Measurements from ENCODE around the gene IMP4. TPM values are rescaled to one million over a fixed set of nuclear protein-coding genes. Genes with fewer than 3 reads are reported as not detected.

IMP4 gene
- total and polyA plus RNA-seq, 10 of the 15 experiments (the other 5 are each of a cell fraction or from before 2014, with no cell fraction given): 41.4 to 242 (median 166) TPM

DNA sequence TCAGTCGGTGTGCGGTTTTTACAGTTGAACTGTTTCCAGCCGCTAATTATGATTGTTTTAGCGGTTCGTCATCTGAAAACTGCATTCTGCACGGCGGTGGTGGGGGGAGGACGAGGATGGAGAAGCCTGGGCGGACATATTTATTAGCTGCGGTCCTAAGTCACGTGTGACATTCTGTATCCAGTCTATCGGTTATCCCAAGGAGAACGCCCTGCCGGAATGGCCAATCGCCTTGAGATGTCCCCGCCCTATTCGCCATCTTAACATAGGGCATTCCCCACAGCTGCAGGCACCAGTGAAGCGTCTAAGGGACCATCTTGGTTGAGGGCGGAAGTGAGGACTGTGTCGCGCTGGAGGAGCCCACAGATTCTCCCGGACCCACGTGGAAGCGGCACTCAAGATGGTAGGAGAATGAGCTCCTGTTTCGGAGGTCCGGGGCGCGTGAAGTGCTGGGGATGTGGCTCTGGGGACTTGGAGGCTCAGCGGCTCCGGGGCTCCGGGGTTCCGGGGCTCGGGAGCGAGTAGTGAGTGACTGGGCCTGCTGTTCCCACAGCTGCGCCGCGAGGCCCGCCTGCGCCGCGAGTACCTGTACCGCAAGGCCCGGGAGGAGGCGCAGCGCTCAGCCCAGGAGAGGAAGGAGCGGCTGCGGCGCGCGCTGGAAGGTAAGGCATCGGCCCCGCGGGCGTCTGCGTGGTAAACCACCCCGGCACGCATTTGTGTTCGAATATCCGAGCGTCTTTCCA is at the start of gene IMP4 (continued):
- no peak for TF ChIP-seq ZBTB11 (CRISPR knock-in tag; IDR thresholded peaks at IDR 0.05)
- no peak for TF ChIP-seq RAD21 (IDR thresholded peaks at IDR 0.05; ENCODE audit: insufficient read depth, low read depth, low read length)
- no peak; the same call in 1 of the 2 replicates for TF ChIP-seq SPI1 (IDR thresholded peaks at IDR 0.05; ENCODE audit: borderline replicate concordance, insufficient read depth, low read depth, low read length)
- 0 out of 2 replicates have a peak, but pooled peaks have one; percentile 40 for TF ChIP-seq NFIC (IDR thresholded peaks at IDR 0.05; ENCODE audit: low read depth, low read length)
- TF ChIP-seq ZNF384 (IDR thresholded peaks at IDR 0.05; ENCODE audit: borderline replicate concordance, low read depth, low read length): no peak
- peak; percentile 79 for TF ChIP-seq CREB1 (IDR thresholded peaks at IDR 0.05; ENCODE audit: low read depth)
- TF ChIP-seq, protein P1, sequence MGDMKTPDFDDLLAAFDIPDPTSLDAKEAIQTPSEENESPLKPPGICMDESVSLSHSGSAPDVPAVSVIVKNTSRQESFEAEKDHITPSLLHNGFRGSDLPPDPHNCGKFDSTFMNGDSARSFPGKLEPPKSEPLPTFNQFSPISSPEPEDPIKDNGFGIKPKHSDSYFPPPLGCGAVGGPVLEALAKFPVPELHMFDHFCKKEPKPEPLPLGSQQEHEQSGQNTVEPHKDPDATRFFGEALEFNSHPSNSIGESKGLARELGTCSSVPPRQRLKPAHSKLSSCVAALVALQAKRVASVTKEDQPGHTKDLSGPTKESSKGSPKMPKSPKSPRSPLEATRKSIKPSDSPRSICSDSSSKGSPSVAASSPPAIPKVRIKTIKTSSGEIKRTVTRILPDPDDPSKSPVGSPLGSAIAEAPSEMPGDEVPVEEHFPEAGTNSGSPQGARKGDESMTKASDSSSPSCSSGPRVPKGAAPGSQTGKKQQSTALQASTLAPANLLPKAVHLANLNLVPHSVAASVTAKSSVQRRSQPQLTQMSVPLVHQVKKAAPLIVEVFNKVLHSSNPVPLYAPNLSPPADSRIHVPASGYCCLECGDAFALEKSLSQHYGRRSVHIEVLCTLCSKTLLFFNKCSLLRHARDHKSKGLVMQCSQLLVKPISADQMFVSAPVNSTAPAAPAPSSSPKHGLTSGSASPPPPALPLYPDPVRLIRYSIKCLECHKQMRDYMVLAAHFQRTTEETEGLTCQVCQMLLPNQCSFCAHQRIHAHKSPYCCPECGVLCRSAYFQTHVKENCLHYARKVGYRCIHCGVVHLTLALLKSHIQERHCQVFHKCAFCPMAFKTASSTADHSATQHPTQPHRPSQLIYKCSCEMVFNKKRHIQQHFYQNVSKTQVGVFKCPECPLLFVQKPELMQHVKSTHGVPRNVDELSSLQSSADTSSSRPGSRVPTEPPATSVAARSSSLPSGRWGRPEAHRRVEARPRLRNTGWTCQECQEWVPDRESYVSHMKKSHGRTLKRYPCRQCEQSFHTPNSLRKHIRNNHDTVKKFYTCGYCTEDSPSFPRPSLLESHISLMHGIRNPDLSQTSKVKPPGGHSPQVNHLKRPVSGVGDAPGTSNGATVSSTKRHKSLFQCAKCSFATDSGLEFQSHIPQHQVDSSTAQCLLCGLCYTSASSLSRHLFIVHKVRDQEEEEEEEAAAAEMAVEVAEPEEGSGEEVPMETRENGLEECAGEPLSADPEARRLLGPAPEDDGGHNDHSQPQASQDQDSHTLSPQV (IDR thresholded peaks at IDR 0.05): no peak; the same call in 1 of the 2 replicates
- no peak for TF ChIP-seq JUNB (IDR thresholded peaks at IDR 0.05)
- no peak; the same call in 1 of the 2 replicates for TF ChIP-seq HDAC2 (IDR thresholded peaks at IDR 0.05)
- TF ChIP-seq FOXM1 (IDR thresholded peaks at IDR 0.05; ENCODE audit: low read depth, low read length): no peak
- TF ChIP-seq ESRRA (IDR thresholded peaks at IDR 0.05; ENCODE audit: low read length): no peak
- TF ChIP-seq BCL11A (IDR thresholded peaks at IDR 0.05; ENCODE audit: low read depth, low read length): no peak
- TF ChIP-seq, protein P2, sequence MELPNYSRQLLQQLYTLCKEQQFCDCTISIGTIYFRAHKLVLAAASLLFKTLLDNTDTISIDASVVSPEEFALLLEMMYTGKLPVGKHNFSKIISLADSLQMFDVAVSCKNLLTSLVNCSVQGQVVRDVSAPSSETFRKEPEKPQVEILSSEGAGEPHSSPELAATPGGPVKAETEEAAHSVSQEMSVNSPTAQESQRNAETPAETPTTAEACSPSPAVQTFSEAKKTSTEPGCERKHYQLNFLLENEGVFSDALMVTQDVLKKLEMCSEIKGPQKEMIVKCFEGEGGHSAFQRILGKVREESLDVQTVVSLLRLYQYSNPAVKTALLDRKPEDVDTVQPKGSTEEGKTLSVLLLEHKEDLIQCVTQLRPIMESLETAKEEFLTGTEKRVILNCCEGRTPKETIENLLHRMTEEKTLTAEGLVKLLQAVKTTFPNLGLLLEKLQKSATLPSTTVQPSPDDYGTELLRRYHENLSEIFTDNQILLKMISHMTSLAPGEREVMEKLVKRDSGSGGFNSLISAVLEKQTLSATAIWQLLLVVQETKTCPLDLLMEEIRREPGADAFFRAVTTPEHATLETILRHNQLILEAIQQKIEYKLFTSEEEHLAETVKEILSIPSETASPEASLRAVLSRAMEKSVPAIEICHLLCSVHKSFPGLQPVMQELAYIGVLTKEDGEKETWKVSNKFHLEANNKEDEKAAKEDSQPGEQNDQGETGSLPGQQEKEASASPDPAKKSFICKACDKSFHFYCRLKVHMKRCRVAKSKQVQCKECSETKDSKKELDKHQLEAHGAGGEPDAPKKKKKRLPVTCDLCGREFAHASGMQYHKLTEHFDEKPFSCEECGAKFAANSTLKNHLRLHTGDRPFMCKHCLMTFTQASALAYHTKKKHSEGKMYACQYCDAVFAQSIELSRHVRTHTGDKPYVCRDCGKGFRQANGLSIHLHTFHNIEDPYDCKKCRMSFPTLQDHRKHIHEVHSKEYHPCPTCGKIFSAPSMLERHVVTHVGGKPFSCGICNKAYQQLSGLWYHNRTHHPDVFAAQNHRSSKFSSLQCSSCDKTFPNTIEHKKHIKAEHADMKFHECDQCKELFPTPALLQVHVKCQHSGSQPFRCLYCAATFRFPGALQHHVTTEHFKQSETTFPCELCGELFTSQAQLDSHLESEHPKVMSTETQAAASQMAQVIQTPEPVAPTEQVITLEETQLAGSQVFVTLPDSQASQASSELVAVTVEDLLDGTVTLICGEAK (IDR thresholded peaks at IDR 0.05; ENCODE audit: borderline replicate concordance): peak; percentile 83
- no peak for TF ChIP-seq TCF12 (IDR thresholded peaks at IDR 0.05; ENCODE audit: low read depth, low read length)
- TF ChIP-seq LARP7 (IDR thresholded peaks at IDR 0.05): peak; percentile 70
- TF ChIP-seq GABPA (IDR thresholded peaks at IDR 0.05; ENCODE audit: low read depth): peak; percentile 82
- TF ChIP-seq CBX5 (IDR thresholded peaks at IDR 0.05; ENCODE audit: low read depth): no peak
- peak; percentile 95 for TF ChIP-seq MAX (IDR thresholded peaks at IDR 0.05; ENCODE audit: low read depth, low read length)
- peak; percentile 79 for TF ChIP-seq SIN3A (IDR thresholded peaks at IDR 0.05; ENCODE audit: low read depth, low read length)

Data from GM12878 (cell line).